Measurements from ENCODE around the gene ADAMTS2.
"Not testable (repeated sequence)": the region's sequence is repeated elsewhere in the genome, so short reads cannot be mapped to it uniquely, and the experiment has no call there.

Gene ADAMTS2

GRCh38 chr5:179324316-179324715 lies 20.9 kb downstream of the ADAMTS2 start:
- not testable (repeated sequence) for DNase-seq

DNA sequence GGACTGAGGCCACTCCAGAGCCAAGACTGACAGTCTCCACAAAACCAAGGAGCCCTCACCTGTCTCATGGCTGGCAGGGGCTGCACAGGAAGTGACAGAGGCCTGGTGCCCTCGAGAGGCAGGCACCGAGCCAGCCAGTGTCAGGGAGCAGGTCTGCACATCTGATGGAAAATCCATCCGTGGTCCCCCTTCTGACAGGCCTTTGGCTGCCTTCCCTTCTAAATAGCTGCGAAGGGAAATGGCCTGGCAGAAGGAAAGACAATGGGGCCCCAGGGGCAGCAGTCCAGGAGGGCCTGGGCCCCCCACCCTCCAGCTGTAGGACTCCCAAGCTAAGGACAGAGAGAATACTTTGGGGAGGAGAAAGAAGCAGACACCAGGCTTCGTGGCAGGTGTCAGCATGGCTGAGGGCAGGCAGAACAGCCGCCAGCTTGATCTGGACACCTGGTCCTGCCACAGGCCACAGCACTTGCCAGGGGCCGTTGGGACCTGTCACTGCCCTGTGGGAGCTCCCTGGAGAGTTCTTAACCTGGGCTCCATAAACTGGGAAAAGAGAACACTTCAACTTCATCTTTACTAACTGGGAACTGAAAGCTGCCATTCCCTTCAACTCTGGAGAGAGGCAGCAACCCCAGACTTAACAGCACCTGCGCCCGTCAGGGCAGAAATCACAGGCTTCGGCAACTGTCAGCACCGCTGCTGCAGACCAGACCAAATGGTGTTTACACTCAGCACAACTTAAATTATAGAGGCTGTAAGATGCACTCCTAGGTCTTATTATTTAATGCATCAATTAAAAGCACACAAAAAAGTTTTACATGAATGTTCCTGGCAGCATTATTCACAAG lies 22.0 kb downstream of the ADAMTS2 start:
- DNase-seq: no peak

DNA sequence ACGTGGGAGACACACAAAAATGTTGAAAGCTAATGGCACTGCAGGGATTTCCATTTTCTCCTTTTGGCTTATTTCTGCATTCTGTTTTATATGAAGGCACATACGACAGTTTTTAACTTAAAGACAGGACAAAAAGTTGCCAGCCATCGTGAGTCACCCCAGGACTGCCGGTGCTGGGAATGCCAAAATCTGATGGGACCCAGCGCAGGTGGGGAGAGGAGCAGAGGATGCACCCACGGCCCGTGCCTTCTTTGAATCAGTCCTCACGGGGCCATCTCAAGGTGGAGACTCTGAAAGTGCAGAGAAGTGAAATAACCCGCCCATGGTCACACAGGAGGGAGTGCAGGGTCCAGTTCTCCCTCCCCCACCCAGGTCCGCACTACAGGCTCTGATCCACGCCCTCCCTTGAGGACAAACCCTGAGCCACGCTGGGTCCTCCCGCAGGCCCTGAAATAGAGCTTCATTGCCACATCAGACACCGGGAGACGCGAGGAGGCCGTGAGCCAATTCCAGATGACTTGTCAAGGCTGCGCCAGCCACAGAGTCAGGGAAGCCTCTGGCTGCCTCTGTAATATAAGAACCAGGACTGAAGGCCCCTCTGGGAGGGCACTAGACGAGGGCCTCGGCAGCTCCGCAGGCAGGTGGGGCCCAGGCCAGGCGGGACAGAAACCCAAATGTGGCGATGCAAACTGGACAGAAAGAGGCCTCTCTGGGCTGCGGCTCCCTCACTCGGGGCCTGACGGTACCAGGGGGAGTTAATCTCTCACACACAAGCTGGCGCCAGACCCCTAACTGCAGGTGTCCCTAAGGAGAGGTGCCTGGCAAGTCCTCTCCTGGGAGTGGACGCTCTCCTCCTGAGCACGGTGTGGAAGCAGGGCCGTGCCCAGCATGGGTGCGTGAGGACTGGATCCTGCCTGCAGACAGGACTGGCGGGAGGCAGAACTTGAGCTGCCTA lies 22.9 kb downstream of the ADAMTS2 start:
- no peak for DNase-seq

GRCh38 chr5:179321206-179321987 lies 23.9 kb downstream of the ADAMTS2 start:
- DNase-seq: no peak

GRCh38 chr5:179319741-179320281 lies 25.4 kb downstream of the ADAMTS2 start:
- DNase-seq: no peak

- no peak for DNase-seq
Measured at GRCh38 chr5:179319123-179319522, 26.1 kb downstream of the ADAMTS2 start.

GRCh38 chr5:179318221-179318955 lies 26.9 kb downstream of the ADAMTS2 start:
- no peak for DNase-seq

- DNase-seq: no peak
Measured at GRCh38 chr5:179317411-179318220, 27.6 kb downstream of the ADAMTS2 start.

GRCh38 chr5:179316982-179317381 lies 28.3 kb downstream of the ADAMTS2 start:
- DNase-seq: no peak

DNA sequence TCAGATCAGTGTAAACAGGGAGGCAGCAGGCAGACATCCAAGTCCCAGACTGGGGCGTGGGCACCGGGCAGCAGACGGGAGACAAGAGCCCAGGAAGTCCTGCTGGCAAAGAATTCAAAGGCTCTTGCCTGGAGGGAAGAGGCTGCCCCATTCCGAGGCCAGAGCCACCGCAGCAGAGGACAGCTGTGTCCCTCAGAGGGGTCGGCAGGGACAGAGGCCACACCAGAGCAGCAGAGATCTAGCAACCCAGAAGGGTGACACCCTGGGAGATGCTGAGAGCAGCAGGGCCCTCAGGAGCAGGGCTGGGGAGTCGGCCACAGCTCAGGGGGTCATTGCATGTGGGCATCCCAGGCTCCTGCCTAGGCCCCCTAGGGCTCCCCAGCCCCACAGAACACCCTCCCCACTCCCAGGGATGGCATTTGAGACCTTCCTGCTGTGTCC lies 29.1 kb downstream of the ADAMTS2 start:
- DNase-seq: no peak

GRCh38 chr5:179315356-179315890 lies 29.8 kb downstream of the ADAMTS2 start:
- DNase-seq: no peak

- DNase-seq: no peak
Measured at GRCh38 chr5:179314606-179315355, 30.5 kb downstream of the ADAMTS2 start.

DNA sequence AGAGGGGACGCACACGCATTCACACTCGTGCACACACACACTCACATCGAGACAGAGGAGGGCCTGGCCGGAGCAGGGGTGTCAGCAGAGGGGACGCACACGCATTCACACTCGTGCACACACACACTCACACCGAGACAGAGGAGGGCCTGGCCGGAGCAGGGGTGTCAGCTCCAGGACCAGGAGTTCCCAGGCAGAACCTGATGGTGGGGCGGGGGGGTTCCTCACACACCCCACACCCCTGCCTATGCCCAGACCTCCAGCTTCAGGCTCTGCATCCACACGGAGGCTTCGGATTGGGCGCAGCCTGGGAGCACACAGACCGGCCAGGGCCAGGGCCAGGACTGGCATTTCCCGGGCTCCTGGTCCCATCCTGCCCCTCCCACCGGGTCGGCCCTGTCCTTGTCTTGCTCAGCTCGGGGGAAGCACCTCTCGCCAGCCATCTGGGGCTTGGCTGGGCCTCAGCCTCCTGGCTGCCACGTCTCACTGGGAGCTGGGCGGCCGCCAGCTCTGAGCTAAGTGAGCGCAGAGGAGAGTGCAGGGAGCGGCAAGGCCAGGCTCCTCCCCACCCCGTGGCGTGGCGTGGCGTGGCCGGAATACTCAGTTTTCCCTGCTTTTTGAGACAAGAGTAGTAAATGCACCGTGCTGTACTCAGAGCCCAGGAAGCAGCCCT lies 31.3 kb downstream of the ADAMTS2 start:
- DNase-seq: no peak

GRCh38 chr5:179312557-179313235 lies 32.6 kb downstream of the ADAMTS2 start:
- DNase-seq: no peak

DNA sequence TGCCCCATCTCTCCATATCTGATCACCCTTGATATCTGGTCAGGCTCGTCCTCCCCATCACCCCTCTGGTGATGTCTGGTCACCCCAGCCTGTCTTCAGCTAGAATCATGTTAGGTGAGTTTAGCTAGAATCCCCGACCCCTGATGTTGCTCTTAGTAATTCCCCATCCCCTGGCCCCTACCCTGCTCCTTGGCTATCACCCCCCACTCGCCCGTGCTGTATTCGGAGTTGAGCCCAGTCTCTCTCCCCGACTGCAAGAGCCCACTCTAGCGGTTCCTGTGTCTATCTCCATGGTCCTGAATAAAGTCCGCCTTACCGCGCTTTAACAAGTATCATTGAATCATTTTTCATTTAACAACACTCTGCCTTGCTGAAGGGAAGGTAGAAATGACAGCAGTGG lies 33.7 kb downstream of the ADAMTS2 start:
- DNase-seq: no peak

- DNase-seq: no peak
Measured at GRCh38 chr5:179311091-179311470, 34.2 kb downstream of the ADAMTS2 start.

DNA sequence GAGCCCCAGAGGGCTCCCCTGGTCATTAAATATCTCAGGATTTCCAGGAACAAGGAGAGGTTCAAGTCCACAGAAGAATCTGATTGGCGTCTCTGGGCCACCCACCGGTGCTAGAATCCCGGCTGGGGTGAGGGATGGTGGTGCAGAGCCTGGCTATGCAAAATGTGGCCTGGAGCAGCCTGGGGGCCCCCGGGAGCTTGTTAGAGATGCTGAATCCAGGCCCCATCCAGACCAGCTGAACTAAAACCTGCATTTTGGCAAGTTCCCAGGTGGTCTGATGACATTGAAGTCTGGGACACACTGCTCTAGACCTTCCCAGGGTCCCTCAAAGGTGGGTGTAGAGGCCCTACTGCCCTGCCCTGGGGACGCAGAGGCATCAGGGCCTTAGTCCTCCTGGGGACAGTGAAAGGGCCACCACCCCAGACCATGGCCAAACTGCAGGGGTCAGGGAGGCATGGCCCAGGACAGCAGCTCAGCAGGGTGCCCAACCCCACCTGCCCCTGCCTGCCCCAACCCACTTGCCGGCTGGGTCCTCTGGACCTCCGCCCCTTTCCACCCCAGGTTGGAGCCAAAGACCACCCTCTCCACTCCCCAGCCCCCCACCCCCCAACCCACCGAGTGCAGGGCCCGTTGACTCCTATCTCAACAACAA lies 34.7 kb downstream of the ADAMTS2 start:
- DNase-seq: no peak

GRCh38 chr5:179309751-179310320 lies 35.4 kb downstream of the ADAMTS2 start:
- DNase-seq: no peak

Data from KG1 (cell line).